Mesenchymal stem cell (in vitro differentiated cells and primary cell): ENCODE results near the gene STX16.
"Not testable (repeated sequence)": the region's sequence is repeated elsewhere in the genome, so short reads cannot be mapped to it uniquely, and the experiment has no call there.

Experiments
- DNase-seq: peaks from one replicate; pipeline ENCODE4 v3.0.0-alpha.2; 2013
- H2AFZ ChIP-seq: one replicate; pipeline ENCODE4 v1.6.1; 2013; ENCODE audit warnings: low read depth, mild to moderate bottlenecking, control low read depth, inconsistent platforms, low read length, moderate library complexity
- H2AK5ac ChIP-seq: 2 replicates; pipeline ENCODE4 v1.6.1; 2013; ENCODE audit warnings: low read length, moderate library complexity, mild to moderate bottlenecking, inconsistent platforms; ENCODE audit not compliant: severe bottlenecking
- H2BK120ac ChIP-seq: one replicate; pipeline ENCODE4 v1.6.1; 2013; ENCODE audit warnings: low read depth, mild to moderate bottlenecking, inconsistent platforms, low read length, moderate library complexity
- H2BK12ac ChIP-seq, 2 experiments: one replicate each; pipeline ENCODE4 v1.6.1; 2013; ENCODE audit warnings: inconsistent platforms in 2 of 2, low read length in 2 of 2, mild to moderate bottlenecking in 2 of 2, moderate library complexity in 2 of 2, control low read depth in 1 of 2
- H2BK15ac ChIP-seq: one replicate; pipeline ENCODE4 v1.6.1; 2013; ENCODE audit warnings: mild to moderate bottlenecking, low read depth, inconsistent platforms; ENCODE audit not compliant: poor library complexity, severe bottlenecking
- H2BK5ac ChIP-seq: 2 replicates; pipeline ENCODE4 v1.6.1; 2013; ENCODE audit warnings: low read depth, mild to moderate bottlenecking, low read length, control low read depth, inconsistent platforms; ENCODE audit not compliant: poor library complexity, severe bottlenecking
- H3K14ac ChIP-seq, 2 experiments: one replicate each; pipeline ENCODE4 v1.6.1; 2013; ENCODE audit warnings: inconsistent platforms in 2 of 2, low read length in 2 of 2, control low read depth in 1 of 2, mild to moderate bottlenecking in 1 of 2, moderate library complexity in 1 of 2
- H3K18ac ChIP-seq, 2 experiments: one replicate each; pipeline ENCODE4 v1.6.1; 2013; ENCODE audit warnings: inconsistent platforms in 2 of 2, low read length in 2 of 2, control low read depth in 1 of 2, low read depth in 1 of 2, mild to moderate bottlenecking in 1 of 2
- H3K23ac ChIP-seq, 2 experiments: one replicate each; pipeline ENCODE4 v1.6.1; 2013; ENCODE audit warnings: inconsistent platforms in 2 of 2, low read length in 2 of 2, mild to moderate bottlenecking in 2 of 2, moderate library complexity in 2 of 2, control low read depth in 1 of 2
- H3K27ac ChIP-seq: 2 replicates; pipeline ENCODE4 v1.5.1; 2013; ENCODE audit warnings: mild to moderate bottlenecking, moderate library complexity, low read length, control low read depth, inconsistent platforms; ENCODE audit not compliant: poor library complexity, severe bottlenecking
- H3K27me3 ChIP-seq, 2 experiments: 2 replicates each; pipeline versions ENCODE4 v1.6.1 to v1.7.0; 2013; ENCODE audit warnings: low read length in 2 of 2, mild to moderate bottlenecking in 2 of 2, moderate library complexity in 2 of 2, control low read depth in 1 of 2, inconsistent platforms in 1 of 2; ENCODE audit not compliant: control insufficient read depth in 1 of 2, insufficient read depth in 1 of 2
- H3K36me3 ChIP-seq, 2 experiments: 2 replicates each; pipeline versions ENCODE4 v1.6.1 to v1.7.0; 2013; ENCODE audit warnings: low read length in 2 of 2, control low read depth in 1 of 2, inconsistent platforms in 1 of 2, low read depth in 1 of 2, mild to moderate bottlenecking in 1 of 2; ENCODE audit not compliant: insufficient read depth in 2 of 2, control insufficient read depth in 1 of 2
- H3K4ac ChIP-seq, 2 experiments: one replicate each; pipeline ENCODE4 v1.6.1; 2013; ENCODE audit warnings: inconsistent platforms in 2 of 2, low read length in 2 of 2, mild to moderate bottlenecking in 2 of 2, moderate library complexity in 2 of 2, control low read depth in 1 of 2, low read depth in 1 of 2
- H3K4me1 ChIP-seq: 2 replicates; pipeline ENCODE4 v1.6.1; 2013; ENCODE audit warnings: low read depth, low read length, control low read depth; ENCODE audit not compliant: control insufficient read depth, insufficient read depth
- H3K4me2 ChIP-seq: 2 replicates; pipeline ENCODE4 v1.6.1; 2013; ENCODE audit warnings: low read length, mild to moderate bottlenecking, inconsistent platforms; ENCODE audit not compliant: poor library complexity, severe bottlenecking
- H3K4me3 ChIP-seq, 2 experiments: 2 replicates each; pipeline versions ENCODE4 v1.5.1 to v1.7.0; 2013; ENCODE audit warnings: low read length in 2 of 2, mild to moderate bottlenecking in 2 of 2, control low read depth in 1 of 2, low read depth in 1 of 2; ENCODE audit not compliant: insufficient read depth in 1 of 2
- H3K79me1 ChIP-seq: replicated peaks from 2 replicates; pipeline ENCODE4 v1.6.1; 2013; ENCODE audit warnings: mild to moderate bottlenecking, control low read depth, low read length, inconsistent platforms; ENCODE audit not compliant: poor library complexity, severe bottlenecking
- H3K9ac ChIP-seq: 2 replicates; pipeline ENCODE4 v1.7.0; 2013; ENCODE audit warnings: mild to moderate bottlenecking, low read length, moderate library complexity
- H3K9me3 ChIP-seq: 2 replicates; pipeline ENCODE4 v1.7.0; 2013; ENCODE audit warnings: mild to moderate bottlenecking, low read length; ENCODE audit not compliant: control insufficient read depth
- H4K8ac ChIP-seq: one replicate; pipeline ENCODE4 v1.6.1; 2013; ENCODE audit warnings: inconsistent platforms, mild to moderate bottlenecking, low read length, moderate library complexity
- H4K91ac ChIP-seq: one replicate; pipeline ENCODE4 v1.6.1; 2013; ENCODE audit warnings: mild to moderate bottlenecking, low read length, inconsistent platforms
- WGBS: methylation state at CpG from one replicate; pipeline ENCODE4 v1.1.7; 2013; ENCODE audit warnings: mixed read lengths; 5-methylcytosine and 5-hydroxymethylcytosine counted together

The STX16 gene

GRCh38 chr20:58639182-58640146, 11.6 kb upstream of the STX16 start:
- no peak overlapping the region for H3K9ac ChIP-seq
- no peak overlapping the region for H3K27ac ChIP-seq
- H3K36me3 ChIP-seq: no peaks in the 10 kb centered on the region
- no peak overlapping the region for H3K23ac ChIP-seq
- no peak overlapping the region for H2BK12ac ChIP-seq
- H3K9me3 ChIP-seq: no peaks in the 10 kb centered on the region
- no peak overlapping the region for H3K14ac ChIP-seq
- H2BK5ac ChIP-seq: no peak overlapping the region
- DNase-seq: no peak
- H3K27me3 ChIP-seq: peaks cover 0 to 3% of the 10 kb centered on the region in 2 experiments
- no peak overlapping the region for H3K4ac ChIP-seq
- H2AFZ ChIP-seq: no peak overlapping the region
- H3K4me2 ChIP-seq: no peak overlapping the region
- H2BK120ac ChIP-seq: no peak overlapping the region
- H3K18ac ChIP-seq: no peak overlapping the region
- no peak overlapping the region for H2BK15ac ChIP-seq
- no peak overlapping the region for H3K4me3 ChIP-seq
- H4K91ac ChIP-seq: no peak overlapping the region
- H2AK5ac ChIP-seq: no peak overlapping the region
- 90% methylated on average over 19 of the region's 19 CpGs for WGBS
- H3K79me1 ChIP-seq: no peaks in the 10 kb centered on the region
- no peak overlapping the region for H4K8ac ChIP-seq
- peaks cover 9% of the 10 kb centered on the region for H3K4me1 ChIP-seq

- H3K4me3 ChIP-seq: no peak overlapping the region
- H3K23ac ChIP-seq: no peak overlapping the region
- no peaks in the 10 kb centered on the region for H3K79me1 ChIP-seq
- no peak overlapping the region for H4K91ac ChIP-seq
- no peak overlapping the region for H3K14ac ChIP-seq
- H2AK5ac ChIP-seq: no peak overlapping the region
- H3K4ac ChIP-seq: no peak overlapping the region
- no peak overlapping the region for H2BK15ac ChIP-seq
- H2AFZ ChIP-seq: no peak overlapping the region
- H2BK12ac ChIP-seq: no peak overlapping the region
- H4K8ac ChIP-seq: peak overlapping the region; percentile 8
- no peak overlapping the region for H3K9ac ChIP-seq
- H3K36me3 ChIP-seq: no peaks in the 10 kb centered on the region
- H3K4me1 ChIP-seq: peaks cover 7% of the 10 kb centered on the region
- no peaks in the 10 kb centered on the region for H3K9me3 ChIP-seq
- H3K18ac ChIP-seq: no peak overlapping the region
- 62% methylated on average over 9 of the region's 9 CpGs for WGBS
- peaks cover 0 to 3% of the 10 kb centered on the region in 2 experiments for H3K27me3 ChIP-seq
- no peak overlapping the region for H3K4me2 ChIP-seq
- no peak overlapping the region for H2BK5ac ChIP-seq
- peak; percentile 55 for DNase-seq
- H2BK120ac ChIP-seq: no peak overlapping the region
- no peak overlapping the region for H3K27ac ChIP-seq
These were observed 10.6 kb upstream of the STX16 start for GRCh38 chr20:58640446-58640845.

- H2BK120ac ChIP-seq: no peak overlapping the region
- no peaks in the 10 kb centered on the region for H3K9me3 ChIP-seq
- H3K18ac ChIP-seq: no peak overlapping the region
- no peak overlapping the region for H2AK5ac ChIP-seq
- no peak overlapping the region for H3K14ac ChIP-seq
- no peaks in the 10 kb centered on the region for H3K79me1 ChIP-seq
- H3K4me2 ChIP-seq: no peak overlapping the region
- H3K23ac ChIP-seq: no peak overlapping the region
- no peak overlapping the region for H2BK5ac ChIP-seq
- no peak overlapping the region for H3K4ac ChIP-seq
- H2BK15ac ChIP-seq: no peak overlapping the region
- no peak for DNase-seq
- no peak overlapping the region for H4K8ac ChIP-seq
- H2AFZ ChIP-seq: no peak overlapping the region
- 95% methylated on average over 9 of the region's 9 CpGs for WGBS
- no peak overlapping the region for H3K27ac ChIP-seq
- no peak overlapping the region for H3K4me3 ChIP-seq
- H3K36me3 ChIP-seq: no peaks in the 10 kb centered on the region
- H3K27me3 ChIP-seq: no peaks in the 10 kb centered on the region
- H2BK12ac ChIP-seq: no peak overlapping the region
- H4K91ac ChIP-seq: no peak overlapping the region
- H3K4me1 ChIP-seq: peaks cover 10% of the 10 kb centered on the region
- H3K9ac ChIP-seq: no peak overlapping the region
These were observed 8.6 kb upstream of the STX16 start for GRCh38 chr20:58642441-58642840.

GRCh38 chr20:58642896-58643295, 8.2 kb upstream of the STX16 start:
- H3K4ac ChIP-seq, H3K23ac ChIP-seq, H3K27me3 ChIP-seq, H4K8ac ChIP-seq, H3K4me3 ChIP-seq, H2BK15ac ChIP-seq, H3K9me3 ChIP-seq, H3K4me2 ChIP-seq, H3K27ac ChIP-seq, H3K18ac ChIP-seq, H3K79me1 ChIP-seq, H2AFZ ChIP-seq, H2AK5ac ChIP-seq, H3K9ac ChIP-seq, DNase-seq, H3K14ac ChIP-seq, H3K4me1 ChIP-seq, H4K91ac ChIP-seq, H2BK12ac ChIP-seq, H3K36me3 ChIP-seq, H2BK5ac ChIP-seq, H2BK120ac ChIP-seq: not testable (repeated sequence)
- 96% methylated on average over 9 of the region's 9 CpGs for WGBS
